IPS-11a (cell line): ENCODE data around the gene RAB29.

Experiments used
- H3K4me3 ChIP-seq: one replicate; pipeline ENCODE4 v1.5.1; 2013; ENCODE audit warnings: low read depth, low read length, control low read depth

Gene RAB29

DNA sequence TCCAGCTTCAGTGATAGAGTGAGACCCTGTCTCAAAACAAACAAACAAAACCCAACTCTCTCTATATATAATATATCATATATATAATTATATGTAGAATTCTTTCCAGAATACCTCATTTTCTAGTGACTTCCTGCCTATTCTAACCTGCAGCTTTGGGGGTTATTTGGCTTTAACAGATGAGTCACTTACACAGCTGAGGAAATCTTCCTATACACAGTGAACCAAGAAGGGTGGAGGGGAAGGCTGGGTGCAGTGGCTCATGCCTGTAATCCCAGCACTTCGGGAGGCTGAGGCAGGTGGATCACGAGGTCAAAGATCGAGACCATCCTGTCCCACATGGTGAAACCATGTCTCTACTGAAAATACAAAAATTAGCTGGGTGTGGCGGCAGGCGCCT is 9.2 kb downstream of the RAB29 start:
- no peak overlapping the region for H3K4me3 ChIP-seq

DNA sequence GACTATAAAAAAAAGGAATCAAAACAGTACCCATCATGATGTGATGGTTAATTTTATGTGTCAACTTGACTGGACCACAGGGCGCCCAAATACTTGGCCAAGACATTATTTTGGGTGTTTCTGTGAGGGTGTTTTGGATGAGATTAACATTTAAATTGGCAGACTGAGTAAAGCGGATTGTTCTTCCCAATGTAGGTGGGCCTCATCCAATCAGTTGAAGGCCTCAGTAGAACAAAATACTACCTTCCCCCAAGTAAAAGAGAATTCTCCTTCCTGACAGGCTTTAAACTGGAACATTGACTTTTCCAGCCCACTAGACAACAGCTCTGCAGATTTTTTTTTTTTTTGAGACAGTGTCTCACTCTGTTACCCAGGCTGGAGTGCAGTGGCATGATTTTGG is 10.7 kb downstream of the RAB29 start:
- H3K4me3 ChIP-seq: no peak overlapping the region

DNA sequence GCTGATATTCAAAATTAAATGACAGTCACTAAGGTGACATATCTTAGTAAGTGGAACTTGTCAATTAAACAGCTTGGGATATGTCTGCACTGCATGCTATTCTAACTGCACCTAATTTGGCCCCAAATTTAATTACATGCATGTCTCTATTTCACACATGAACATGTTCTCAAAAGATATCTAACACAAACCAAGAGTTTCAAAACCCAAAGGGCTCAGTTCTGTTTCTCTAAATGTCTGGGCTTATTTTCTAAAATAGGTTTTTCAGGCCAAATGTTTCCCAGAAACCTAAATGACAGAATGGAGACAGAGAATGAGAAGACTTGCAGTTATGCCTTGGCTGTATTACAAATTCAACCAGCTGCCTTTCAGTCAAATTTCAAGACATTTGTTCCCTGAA is 11.3 kb downstream of the RAB29 start:
- H3K4me3 ChIP-seq: no peak overlapping the region

DNA sequence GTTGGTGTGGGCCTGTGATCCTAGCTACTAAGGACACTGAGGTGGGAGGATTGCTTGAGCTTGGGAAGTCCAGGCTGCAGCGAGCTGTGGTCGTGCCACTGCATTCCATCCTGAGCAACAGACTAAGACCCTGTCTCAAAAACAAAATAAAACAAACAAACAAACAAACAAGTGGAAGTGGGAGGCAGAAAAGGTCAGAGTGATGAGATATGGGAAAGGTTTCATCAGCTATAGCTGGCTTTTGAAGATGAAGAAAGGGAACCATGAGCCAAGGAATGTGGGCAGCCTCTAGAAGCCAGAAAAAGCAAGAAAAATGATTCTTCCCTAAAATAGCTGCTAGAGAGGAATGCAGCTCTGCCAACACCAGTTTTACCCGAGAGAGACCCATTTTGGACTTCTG is 14.7 kb downstream of the RAB29 start:
- H3K4me3 ChIP-seq: no peak overlapping the region

DNA sequence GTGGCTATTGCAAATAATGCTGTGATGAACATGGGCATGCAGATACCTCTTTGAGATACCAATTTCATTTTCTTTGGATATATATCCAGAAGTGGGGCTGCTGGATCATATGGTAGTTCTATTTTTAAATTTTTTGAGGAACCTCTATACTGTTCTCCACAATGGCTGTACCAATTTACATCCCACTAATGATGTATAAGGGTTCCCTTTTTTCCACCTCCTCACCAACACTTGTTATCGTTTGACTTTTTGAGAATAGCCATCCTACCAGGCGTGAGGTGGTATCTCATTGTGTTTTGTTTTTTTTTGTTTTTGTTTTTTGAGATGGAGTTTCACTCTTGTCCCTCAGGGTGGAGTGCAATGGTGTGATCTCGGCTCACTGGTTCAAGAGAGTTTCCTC is 18.7 kb downstream of the RAB29 start:
- H3K4me3 ChIP-seq: no peak overlapping the region

DNA sequence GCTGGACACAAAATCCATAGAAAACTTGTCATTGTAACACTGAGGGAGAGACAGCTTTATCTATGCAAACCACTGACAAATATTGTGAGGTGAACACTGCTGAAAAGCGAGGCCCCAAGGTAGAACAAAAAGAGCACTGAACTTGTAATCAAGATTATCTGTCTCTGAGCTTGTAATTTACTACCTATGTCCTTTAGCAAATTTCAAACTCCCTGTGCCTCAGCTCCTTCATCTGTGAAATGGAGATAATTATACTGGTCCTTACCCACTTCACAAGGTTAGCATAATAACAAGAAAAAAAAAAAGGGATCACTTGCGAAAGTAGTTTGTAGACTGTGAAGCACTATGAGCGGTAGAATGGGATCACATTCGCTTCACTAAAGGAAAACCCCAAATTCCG is 20.4 kb downstream of the RAB29 start:
- no peak overlapping the region for H3K4me3 ChIP-seq

DNA sequence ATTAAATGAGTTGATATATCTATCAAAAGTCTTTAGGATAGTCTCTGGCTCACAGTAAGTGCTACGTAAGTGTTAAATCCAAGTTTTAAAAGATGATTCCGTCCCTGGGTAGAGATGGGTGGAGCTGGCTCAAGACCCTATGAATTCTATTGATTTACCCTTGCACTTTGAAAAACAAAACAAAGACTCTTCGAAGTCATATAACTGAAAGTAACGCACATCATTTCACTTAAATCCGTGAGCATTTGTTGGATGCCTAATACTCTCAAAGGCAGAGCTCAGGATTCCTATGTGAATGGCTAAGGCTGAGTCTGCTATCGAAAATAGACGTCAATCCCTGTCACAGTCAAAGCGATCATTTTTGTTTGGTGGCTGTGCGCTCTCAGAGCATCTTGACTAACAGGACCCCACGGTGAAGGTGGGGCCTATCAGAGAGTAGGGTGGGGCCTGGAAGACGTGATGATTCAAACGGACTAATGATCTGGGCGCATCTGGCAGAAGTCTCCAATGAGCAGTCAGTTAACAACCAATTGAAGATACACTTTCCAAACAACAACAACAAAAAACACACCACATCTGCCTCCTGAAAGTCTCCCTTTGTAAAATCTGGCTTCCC is 24.1 kb downstream of the RAB29 start:
- no peak overlapping the region for H3K4me3 ChIP-seq

DNA sequence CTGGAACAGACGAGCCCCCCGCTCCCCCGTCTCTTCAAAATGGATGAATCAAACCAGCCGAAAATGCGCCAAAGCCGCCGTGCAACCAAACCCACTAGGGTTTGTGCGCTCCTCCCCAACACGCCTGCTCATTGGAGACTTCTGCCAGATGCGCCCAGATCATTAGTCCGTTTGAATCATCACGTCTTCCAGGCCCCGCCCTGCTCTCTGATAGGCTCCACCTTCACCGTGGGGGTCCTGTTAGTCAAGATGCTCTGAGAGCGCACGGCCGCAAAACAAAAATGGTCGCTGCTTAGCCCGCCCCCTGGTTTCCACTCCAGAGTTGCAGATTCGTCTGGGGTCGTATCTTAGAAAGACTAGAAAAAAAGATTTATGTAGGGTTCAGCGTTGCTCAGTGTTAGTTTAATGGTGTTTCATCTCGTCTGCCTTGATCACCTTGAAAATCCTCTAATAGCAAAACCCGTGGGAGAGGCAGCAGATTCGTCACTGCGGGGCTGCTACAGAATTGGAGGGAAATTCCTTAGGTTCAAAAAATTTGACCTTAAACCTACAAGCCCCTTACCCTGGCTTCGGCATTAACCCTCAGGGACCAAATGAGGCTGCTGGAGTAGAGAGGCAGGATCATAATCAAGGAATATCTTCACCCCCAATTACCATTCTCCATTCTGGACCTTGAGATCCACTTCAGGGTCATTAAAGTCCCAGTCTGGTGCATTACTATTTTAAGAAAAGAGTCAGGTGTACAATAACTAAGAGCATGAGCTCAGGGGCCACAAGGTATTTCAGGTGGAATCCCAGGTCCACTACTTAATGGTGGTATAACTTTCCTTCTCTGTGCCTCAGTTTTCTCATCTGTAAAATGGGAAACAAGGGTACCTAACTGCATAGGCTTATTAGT is 24.9 kb downstream of the RAB29 start, which contains the start of gene NUCKS1:
TSS of gene NUCKS1 (minus strand) at position 45 of the 898 bp plus-strand sequence. CDS start 209 bp downstream, outside the sequence.
- peak within 1 kb of the TSS; percentile 98 for H3K4me3 ChIP-seq

DNA sequence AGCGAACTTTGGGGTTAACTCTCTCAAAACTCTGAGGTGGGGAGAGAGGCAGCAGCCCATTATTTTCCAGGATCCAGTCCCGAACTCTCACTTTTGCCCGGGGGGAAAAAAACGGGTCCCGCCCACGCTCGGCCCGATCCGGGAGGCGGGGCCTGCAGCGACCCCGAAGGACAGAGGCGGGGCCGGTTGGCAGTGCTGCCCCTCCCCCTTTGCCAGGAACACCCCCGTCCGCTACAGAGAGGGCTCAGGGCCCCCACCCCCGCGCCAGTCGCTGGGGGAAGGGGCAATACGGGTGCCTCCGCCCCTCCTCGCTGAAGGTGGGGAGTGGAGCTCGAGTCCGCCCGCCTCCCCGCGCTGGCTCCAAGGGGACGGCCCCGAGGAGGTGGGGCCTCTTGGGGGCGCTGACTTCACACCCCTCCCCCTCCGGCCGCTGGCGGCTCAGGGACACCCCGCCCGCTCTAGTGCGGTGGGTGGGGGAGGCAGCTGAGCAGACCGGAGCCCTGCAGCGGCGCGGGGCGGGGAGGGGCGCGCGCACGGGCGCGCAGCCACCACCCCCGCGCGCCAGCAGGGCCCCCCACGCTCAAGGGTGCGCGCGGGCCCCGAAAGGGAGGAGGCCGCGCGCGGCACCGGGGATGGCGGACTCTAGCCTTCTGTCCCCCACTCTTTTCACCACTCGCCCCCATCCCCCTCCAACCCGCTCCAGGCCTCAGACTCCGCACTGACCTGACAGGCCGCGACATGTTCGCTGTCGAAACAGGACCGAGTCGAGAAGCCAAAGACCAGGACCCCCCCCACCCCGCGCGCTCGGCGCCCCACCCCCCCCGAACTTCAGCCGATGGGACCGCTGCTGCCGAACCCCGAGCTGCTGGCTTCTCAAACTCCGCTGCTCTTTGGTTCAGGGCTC is 25.8 kb downstream of the RAB29 start:
- peak overlapping the region; percentile 98 for H3K4me3 ChIP-seq

DNA sequence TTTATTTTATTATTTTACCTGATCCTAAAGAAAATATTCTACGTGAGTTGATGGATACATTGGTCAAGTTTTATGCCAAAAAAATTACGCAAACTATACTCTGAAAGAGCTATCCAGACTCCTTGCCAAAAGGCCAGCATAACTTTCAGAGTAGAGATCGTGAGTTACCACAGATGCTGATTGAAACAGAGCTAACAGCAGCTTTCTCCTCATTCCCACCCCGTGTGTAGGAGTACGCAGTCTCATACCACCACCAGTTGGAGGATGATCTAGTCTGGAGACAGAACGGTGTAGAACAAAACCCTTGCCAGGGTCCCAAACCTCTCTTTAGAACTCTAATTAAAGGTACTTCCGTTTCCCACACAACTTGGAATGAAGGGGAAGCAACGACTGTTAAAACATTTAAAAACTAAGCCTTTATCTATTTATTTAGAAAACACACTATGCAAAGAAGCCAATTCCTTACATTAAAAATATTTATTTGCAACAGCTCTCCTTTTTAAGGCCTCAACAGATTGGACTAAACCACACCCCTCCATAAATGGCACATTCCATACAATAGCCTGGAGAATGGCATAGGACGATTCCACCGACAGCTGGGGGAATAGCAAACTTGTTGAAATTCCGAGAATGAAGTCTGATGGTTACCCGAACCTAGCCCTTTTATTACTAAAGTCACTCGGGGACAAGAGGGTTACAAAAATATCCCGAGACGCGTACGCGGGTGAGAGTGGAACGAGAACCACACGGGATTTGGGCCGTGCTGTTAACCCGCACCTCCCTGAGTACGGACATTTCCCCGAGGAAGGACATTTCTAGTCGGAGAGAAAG is 26.7 kb downstream of the RAB29 start:
- peak overlapping the region; percentile 98 for H3K4me3 ChIP-seq

DNA sequence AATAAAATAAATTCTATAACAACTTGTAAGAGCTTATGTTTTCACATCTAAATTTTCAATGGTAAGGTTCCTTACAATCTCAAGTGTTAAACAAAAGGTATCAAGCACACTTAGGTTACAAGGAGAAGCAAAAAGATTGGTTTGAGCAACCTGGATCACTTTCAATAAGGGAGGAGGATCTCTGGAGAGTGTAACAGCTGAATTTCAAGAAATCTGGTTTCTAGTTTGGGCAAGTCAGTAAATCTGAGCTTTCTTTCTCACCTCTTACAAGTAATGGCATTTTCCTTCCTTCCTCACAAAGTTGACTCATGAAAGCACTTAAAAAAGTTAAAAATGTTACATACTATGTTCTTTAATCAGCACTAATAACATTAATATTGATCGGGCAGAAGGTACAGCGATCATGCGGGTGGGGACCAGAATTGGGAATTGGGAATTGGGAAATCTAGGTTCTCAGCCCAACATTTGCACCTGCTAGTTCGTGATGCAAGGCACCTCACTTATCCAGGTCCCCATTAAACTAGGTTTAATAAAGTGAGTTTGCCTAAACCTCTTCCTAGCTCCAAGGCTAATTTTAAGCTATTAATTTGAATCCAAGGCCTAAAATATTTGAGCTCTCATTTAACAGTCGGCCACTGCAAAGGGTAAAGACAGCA is 28.4 kb downstream of the RAB29 start:
- H3K4me3 ChIP-seq: no peak overlapping the region

DNA sequence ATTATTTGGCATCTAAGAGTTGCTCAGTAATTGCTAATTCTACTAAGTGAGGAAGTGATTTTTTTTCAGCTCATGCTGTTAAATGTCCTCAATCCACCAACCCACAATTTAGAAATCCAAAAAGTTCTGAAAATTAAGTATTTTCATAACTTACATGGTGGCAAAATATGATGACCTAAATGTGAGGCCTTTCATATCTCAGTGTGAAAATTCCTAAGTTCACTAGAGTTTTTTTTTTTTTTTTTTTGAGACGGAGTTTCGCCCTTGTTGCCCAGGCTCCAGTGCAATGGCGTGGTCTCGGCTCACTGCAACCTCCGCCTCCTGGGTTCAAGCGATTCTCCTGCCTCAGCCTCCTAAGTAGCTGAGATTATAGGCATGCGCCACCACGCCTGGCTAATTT is 30.9 kb downstream of the RAB29 start:
- no peak overlapping the region for H3K4me3 ChIP-seq

DNA sequence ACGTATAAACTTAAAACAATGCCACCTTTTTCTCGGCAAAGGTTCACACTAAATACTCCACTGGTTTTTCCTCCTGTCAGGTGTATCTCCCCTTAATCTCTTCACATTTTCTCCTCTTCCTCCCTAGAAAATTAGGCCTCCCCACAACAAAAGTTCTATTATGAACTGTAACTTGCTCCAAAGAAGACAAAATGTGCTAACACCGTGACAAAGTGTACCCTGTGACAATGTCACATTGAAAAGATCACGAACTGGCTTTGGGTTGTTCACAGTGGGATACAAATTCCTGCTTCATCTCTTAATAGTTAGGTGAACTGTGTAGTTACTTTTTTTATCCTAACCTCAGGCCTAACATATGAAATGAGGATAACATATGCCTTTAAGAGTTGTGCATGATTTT is 31.3 kb downstream of the RAB29 start:
- H3K4me3 ChIP-seq: no peak overlapping the region

DNA sequence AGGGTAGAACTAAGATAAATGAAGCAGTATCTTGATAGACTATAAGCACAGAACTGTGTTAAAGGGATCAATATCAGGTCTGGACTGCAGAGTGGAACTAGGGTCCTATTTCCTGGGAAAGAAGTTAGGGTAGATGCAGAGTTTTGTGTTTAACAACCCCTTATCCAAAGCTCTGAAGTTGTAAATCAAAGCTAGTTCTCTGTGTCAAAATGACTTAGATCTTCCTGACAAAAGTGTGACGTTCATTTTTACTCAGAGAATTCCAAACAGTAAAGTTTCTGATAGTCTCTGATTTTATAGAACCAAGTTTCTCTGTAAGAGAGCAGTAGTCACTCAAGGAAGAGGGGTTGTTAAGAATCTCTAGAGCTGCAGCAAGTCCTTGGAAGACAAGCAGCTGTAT is 33.6 kb downstream of the RAB29 start:
- H3K4me3 ChIP-seq: no peak overlapping the region

DNA sequence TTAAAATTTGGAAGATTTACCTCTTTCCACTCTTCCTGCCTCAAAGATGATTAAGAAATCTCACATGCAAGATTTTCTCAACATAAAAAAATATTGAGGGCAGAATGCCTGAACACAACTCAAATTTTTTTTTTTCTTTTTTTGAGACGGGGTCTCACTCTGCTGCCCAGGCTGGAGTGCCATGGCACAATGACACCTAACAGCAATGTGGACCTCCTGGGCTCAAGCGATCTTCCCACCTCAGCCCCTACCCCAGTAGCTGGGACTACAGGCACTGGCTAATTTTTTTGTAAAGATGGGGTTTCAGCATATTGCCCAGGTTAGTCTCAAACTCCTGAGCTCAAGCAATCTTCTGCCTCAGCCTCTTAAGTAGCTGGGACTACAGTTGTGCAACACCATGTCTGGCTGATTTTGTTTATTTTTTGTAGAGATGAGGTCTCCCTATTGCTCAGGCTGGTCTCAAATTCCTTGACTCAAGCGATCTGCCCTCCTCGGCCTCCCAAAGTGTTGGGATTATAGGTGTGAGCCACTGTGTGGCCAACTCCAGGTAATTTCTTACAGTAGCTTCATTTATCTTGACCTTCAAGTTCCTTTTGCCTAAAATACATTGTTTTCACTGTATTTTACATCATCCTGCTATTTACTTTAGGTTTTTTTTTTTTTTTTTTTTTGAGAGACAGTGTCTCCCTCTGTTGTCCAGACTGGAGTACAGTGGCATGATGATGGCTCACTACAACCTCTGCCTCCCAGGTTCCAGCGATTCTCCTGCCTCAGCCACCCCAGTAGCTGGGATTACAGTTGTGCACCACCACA is 35.7 kb downstream of the RAB29 start:
- no peak overlapping the region for H3K4me3 ChIP-seq

DNA sequence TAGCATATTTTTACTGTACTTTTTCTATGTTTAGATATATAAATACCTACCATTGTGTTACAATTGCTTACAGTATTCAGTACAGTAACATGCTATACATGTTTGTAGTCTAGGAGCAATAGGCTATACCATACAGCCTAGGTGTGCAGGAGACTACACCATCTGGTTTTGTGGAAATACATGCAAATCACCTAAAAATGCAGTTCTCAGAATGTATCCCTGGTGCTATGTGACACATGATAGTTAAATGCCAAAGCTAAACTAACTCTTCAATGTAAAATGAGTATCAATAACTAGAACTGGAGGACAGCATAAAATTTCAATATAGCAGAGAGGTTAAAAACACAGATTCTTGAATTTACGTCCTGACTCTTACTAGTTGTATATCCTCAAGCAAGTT is 40.1 kb downstream of the RAB29 start:
- no peak overlapping the region for H3K4me3 ChIP-seq

DNA sequence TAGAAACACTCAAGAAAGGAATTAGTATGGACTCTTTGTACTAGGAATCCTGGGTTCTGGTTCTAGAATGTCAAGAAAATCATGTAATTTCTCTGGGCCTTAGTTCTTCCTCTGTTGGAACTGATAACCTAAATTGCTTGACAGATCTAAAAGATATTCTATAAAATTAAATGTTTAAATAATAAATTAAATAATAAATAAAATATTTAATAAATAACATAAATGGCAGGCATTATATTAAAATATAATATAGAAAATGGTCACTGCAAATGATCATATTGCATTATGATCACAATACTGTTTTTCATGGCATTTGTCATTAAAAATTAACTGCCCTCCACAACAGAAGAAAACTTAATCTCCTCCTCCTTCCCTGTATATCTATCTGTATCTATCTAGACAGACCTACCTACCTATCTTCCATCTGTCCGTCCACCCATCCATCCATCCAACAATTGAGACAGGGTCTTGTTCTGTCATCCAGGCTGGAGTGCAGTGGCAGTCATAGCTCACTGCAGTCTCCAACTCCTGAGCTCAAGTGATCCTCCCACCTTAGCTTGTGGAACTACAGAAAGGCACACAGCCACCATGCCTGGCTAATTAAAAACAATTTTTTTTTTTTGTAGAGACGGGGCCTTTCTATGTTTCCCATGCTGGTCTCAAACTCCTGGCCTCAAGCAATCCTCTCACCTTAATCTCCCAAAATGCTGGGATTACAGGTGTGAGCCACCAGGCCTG is 41.7 kb downstream of the RAB29 start:
- H3K4me3 ChIP-seq: no peak overlapping the region

DNA sequence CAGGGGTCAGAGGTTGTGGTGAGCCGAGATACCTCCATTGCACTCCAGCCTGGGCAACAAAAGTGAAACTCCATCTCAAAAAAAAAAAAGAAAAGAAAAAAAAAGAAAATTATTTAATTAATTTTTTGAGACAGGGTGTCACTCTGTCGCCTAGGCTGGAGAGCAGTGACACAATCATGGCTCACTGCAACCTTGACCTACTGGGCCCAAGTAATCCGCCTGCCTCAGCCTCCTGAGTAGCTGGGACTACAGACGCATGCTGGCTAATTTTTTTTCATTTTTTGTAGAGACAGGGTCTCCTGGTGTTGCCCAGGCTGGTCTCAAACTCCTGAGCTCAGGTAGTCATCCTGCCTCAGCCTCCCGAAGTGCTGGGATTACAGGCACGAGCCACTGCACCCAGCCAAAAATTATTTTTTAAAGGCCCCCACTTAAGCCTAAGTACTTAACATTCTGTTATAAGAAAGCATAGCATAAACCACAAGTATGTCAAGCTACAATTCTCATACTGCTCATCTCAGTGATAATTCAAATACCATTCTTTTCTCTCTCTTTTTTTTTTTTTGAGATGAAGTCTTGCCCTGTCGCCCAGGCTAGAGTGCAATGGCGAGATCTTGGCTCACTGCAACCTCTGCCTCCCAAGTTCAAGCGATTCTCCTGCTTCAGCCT is 45.2 kb downstream of the RAB29 start:
- no peak overlapping the region for H3K4me3 ChIP-seq
